HepG2 (cell line): Measurements from ENCODE around the gene NXPH4. TPM values are rescaled to one million over a fixed set of nuclear protein-coding genes. Genes with fewer than 3 reads are reported as not detected.
A peak's percentile ranks its signal among the peaks of the same experiment; 100 is the strongest.

Source experiments
- CCDC6 ChIP-seq: sonication (generic); formaldehyde crosslinking; IDR thresholded peaks from 2 replicates; pipeline ENCODE4 v1.8.1; 2022; ENCODE audit warnings: mild to moderate bottlenecking, missing genetic modification reagents, moderate library complexity
- HNF4G ChIP-seq, 2 experiments: sonication (generic) in 1 of 2; formaldehyde crosslinking in 1 of 2; IDR thresholded peaks; 2 replicates each; pipeline versions ENCODE4 v1.4.0 to v1.6.1; 2011 to 2020; ENCODE audit warnings: borderline replicate concordance in 2 of 2, low read depth in 2 of 2, mild to moderate bottlenecking in 2 of 2, low read length in 1 of 2, missing genetic modification reagents in 1 of 2, moderate library complexity in 1 of 2
- IRF2 ChIP-seq: IDR thresholded peaks from 2 replicates; pipeline ENCODE4 v1.6.1; 2018; ENCODE audit warnings: missing genetic modification reagents, missing compliant biosample characterization
- KMT2B ChIP-seq: IDR thresholded peaks from 2 replicates; pipeline ENCODE4 v1.6.1; 2016; ENCODE audit warnings: missing genetic modification reagents, missing compliant biosample characterization
- NCOA1 ChIP-seq: sonication (generic); formaldehyde crosslinking; IDR thresholded peaks from 2 replicates; pipeline ENCODE4 v1.9.0; 2021; ENCODE audit warnings: missing genetic modification reagents
- POLR2G ChIP-seq: fragments of 200-400 bp; formaldehyde crosslinking; IDR thresholded peaks from 2 replicates; pipeline ENCODE4 v1.6.1; 2018; ENCODE audit warnings: mild to moderate bottlenecking, low read depth, low read length, moderate library complexity
- SOX13 ChIP-seq, 3 experiments: fragments of 450-650 bp in 1 of 3; sonication (generic) in 1 of 3; formaldehyde crosslinking in 1 of 3; IDR thresholded peaks in 2 of 3; conservative IDR thresholded peaks in 1 of 3; 2 replicates each; pipeline versions ENCODE4 v1.5.0 to v1.6.1; 2016 to 2020; ENCODE audit warnings: antibody characterized with exemption in 1 of 3, mild to moderate bottlenecking in 1 of 3, missing compliant biosample characterization in 1 of 3, missing genetic modification reagents in 1 of 3, moderate library complexity in 1 of 3
- SSRP1 ChIP-seq: IDR thresholded peaks from 2 replicates; pipeline ENCODE4 v1.6.1; 2016; ENCODE audit warnings: control low read depth
- STAT5B ChIP-seq: sonication (generic); formaldehyde crosslinking; IDR thresholded peaks from 2 replicates; pipeline ENCODE4 v1.4.0; 2020; ENCODE audit warnings: missing genetic modification reagents
- ZNF652 ChIP-seq: IDR thresholded peaks from 2 replicates; pipeline ENCODE4 v1.6.1; 2016; ENCODE audit warnings: low read depth, borderline replicate concordance
- polyA plus RNA-seq, 8 experiments: library from polyadenylated mRNA; depleted of rRNA in 3 of 8; stranded (reverse) in 7 of 8; unstranded in 1 of 8; fragments of >200 nt; fragmentation: Illumina TruSeq in 4 of 8; extraction: Trizol in 4 of 8; gene quantifications; 2 replicates each; pipeline versions ENCODE4 v1.2.1 to v1.2.3, GENCODE V29; 2011 to 2016; ENCODE audit warnings: low read depth in 4 of 8, missing spikeins in 1 of 8, mixed read lengths in 1 of 8; ENCODE audit not compliant: insufficient read depth in 1 of 8
- total RNA-seq, 5 experiments: library from RNA; depleted of rRNA; stranded (reverse); fragments of >200 nt; fragmentation: Illumina TruSeq; extraction: Trizol; gene quantifications; 2 replicates each; pipeline ENCODE4 v1.2.3, GENCODE V29; 2016; ENCODE audit warnings: low read depth in 1 of 5
- TF ChIP-seq, protein P1 (sequence below): sonication (generic); formaldehyde crosslinking; IDR thresholded peaks from 2 replicates; pipeline ENCODE4 v1.5.1; 2020; ENCODE audit warnings: missing genetic modification reagents, mild to moderate bottlenecking, borderline replicate concordance
- TF ChIP-seq, protein P2 (sequence below): sonication (generic); formaldehyde crosslinking; IDR thresholded peaks from 2 replicates; pipeline ENCODE4 v1.8.0; 2022; ENCODE audit warnings: mild to moderate bottlenecking, missing genetic modification reagents, moderate library complexity
- TF ChIP-seq, protein P3 (sequence below): IDR thresholded peaks from 2 replicates; pipeline ENCODE4 v1.6.1; 2012; ENCODE audit warnings: inconsistent platforms

NXPH4 gene
- total and polyA plus RNA-seq, 2 of the 13 experiments (the other 11 are each of a cell fraction or from before 2014, with no cell fraction given): 0.13 TPM; not detected in 1

DNA sequence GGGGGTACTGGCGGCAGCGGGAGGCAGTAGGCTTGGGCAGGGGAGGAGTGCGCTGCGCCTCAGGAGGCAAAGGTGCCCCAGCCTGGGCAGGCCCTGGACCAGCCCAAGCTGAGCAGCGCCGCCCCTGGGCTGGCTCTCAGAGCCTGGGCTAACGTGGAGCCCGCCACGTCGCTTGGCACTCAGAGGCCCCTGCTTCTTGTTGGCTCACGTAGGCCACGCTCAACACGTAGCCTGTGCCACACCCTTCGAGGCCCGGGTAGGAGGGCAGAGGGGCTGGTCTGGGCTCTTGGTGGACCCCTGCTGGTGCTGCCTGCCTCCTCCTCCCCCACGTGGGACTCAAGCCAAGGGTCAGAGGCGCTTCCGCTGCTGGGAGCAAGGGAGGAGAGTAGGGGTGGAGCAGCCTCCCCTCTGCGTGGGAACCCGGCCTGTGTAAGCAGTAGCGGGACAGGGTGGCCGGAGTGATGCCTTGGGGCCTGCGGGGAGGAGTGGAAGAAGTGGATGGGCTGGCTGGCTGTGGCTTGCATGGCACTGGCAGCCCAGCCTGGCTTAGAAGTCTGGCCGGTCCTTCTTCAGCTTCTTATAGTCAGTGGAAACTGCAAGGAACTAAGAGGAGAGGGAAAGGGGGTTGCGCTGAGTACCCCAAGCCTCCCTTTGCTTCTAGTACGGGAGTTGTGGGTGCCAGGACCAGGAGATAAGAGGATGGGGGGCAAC is 18.6 kb downstream of the NXPH4 start (continued):
- TF ChIP-seq, protein P1, sequence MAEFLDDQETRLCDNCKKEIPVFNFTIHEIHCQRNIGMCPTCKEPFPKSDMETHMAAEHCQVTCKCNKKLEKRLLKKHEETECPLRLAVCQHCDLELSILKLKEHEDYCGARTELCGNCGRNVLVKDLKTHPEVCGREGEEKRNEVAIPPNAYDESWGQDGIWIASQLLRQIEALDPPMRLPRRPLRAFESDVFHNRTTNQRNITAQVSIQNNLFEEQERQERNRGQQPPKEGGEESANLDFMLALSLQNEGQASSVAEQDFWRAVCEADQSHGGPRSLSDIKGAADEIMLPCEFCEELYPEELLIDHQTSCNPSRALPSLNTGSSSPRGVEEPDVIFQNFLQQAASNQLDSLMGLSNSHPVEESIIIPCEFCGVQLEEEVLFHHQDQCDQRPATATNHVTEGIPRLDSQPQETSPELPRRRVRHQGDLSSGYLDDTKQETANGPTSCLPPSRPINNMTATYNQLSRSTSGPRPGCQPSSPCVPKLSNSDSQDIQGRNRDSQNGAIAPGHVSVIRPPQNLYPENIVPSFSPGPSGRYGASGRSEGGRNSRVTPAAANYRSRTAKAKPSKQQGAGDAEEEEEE (CRISPR knock-in tag): no peak
- TF ChIP-seq, protein P2, sequence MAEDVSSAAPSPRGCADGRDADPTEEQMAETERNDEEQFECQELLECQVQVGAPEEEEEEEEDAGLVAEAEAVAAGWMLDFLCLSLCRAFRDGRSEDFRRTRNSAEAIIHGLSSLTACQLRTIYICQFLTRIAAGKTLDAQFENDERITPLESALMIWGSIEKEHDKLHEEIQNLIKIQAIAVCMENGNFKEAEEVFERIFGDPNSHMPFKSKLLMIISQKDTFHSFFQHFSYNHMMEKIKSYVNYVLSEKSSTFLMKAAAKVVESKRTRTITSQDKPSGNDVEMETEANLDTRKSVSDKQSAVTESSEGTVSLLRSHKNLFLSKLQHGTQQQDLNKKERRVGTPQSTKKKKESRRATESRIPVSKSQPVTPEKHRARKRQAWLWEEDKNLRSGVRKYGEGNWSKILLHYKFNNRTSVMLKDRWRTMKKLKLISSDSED (CRISPR knock-in tag): no peak
- TF ChIP-seq, protein P3, sequence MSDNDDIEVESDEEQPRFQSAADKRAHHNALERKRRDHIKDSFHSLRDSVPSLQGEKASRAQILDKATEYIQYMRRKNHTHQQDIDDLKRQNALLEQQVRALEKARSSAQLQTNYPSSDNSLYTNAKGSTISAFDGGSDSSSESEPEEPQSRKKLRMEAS: peak; percentile 71
- TF ChIP-seq IRF2 (CRISPR knock-in tag): no peak
- no peak for TF ChIP-seq SOX13 (IDR thresholded peaks at IDR 0.05)
- no peak for TF ChIP-seq SOX13 (CRISPR knock-in tag; conservative IDR thresholded peaks at IDR 0.05 in 1 of 2, IDR thresholded peaks at IDR 0.05 in 1 of 2)
- TF ChIP-seq HNF4G (IDR thresholded peaks at IDR 0.05; ENCODE audit: borderline replicate concordance, low read depth, low read length): no peak
- TF ChIP-seq HNF4G (CRISPR knock-in tag; IDR thresholded peaks at IDR 0.05; ENCODE audit: borderline replicate concordance, low read depth): no peak
- TF ChIP-seq POLR2G: peak; percentile 13
- TF ChIP-seq NCOA1: no peak
- TF ChIP-seq CCDC6: 0 out of 2 replicates have a peak, but pooled peaks have one; percentile 15
- TF ChIP-seq SSRP1 (CRISPR knock-in tag): peak; percentile 42; the same call in 1 of the 2 replicates
- peak; percentile 59; the same call in 1 of the 2 replicates for TF ChIP-seq ZNF652 (CRISPR knock-in tag)
- no peak for TF ChIP-seq KMT2B (CRISPR knock-in tag)
- TF ChIP-seq STAT5B (CRISPR knock-in tag): no peak
